ENCODE data around the gene STRBP. TPM values are rescaled to one million over a fixed set of nuclear protein-coding genes. Genes with fewer than 3 reads are reported as not detected.

Gene STRBP
- total and polyA plus RNA-seq, 2 experiments from 2014 or later: 1.4 to 2.5 TPM

- Histone ChIP-seq H3K27me3 (replicated peaks; ENCODE audit: insufficient read depth) (no peaks in the 10 kb centered on the region), H3K36me3 (ENCODE audit: low read depth) (peaks cover 7% of the 10 kb centered on the region), H3K9ac (no peak overlapping the region), H4K20me1 (ENCODE audit: insufficient read depth) (no peaks in the 10 kb centered on the region), H2AFZ (no peak overlapping the region), H3K4me1 (ENCODE audit: insufficient read depth) (no peaks in the 10 kb centered on the region), H3K9me2 (ENCODE audit: insufficient read depth) (no peaks in the 10 kb centered on the region), H3K79me2 (ENCODE audit: insufficient read depth) (no peaks in the 10 kb centered on the region), H3F3A (ENCODE audit: insufficient read depth) (no peaks in the 10 kb centered on the region), H3K4me2 (ENCODE audit: unreplicated experiment) (no peak overlapping the region), H3K4me3 (no peak overlapping the region), H3K9me3 (ENCODE audit: low read depth) (no peaks in the 10 kb centered on the region), H3K27ac (no peak overlapping the region)
- no peak for DNase-seq
- in situ Hi-C loops (cut with MboI): no loop called here
- TF ChIP-seq EZH2 (IDR thresholded peaks at IDR 0.05; ENCODE audit: insufficient read depth, poor library complexity, severe bottlenecking) (no peak), EZH2phosphoT487 (IDR thresholded peaks at IDR 0.05; ENCODE audit: insufficient read depth, low read depth) (no peak)
- 59 to 70% methylated on average over 1 of the region's 1 CpG for WGBS, 2 experiments (ENCODE audit: low coverage in 1 of 2, low lambda C conversion rate in 2 of 2, missing lambda C conversion rate in 2 of 2)
Measured at GRCh38 chr9:123089040-123089439, 179.3 kb downstream of the STRBP start.

DNA sequence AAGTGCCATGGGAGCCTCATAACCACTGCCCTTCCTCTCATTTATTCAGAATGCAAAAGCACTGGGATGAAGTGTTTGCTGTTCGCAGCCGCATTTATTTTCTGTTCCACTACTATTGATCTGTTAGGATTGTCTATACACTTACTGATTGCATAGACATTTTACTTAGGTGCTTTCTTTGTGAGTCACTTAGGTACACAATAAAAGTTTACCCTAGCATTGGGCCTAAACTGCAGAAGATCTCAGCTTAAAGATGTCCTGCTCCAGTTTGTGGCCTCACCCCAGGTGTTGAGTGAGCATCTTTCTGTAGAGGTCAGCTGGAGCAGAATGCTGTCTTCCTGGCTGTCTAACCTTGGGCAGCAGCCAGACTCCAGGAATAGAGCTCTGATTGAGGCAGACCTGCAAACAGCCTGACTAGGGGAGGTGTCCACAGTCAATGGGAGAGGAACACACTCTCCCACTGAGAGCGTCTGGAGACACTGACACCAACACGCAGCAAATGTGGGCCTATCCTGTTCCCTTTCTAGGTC is 181.0 kb downstream of the STRBP start:
- no peak for DNase-seq
- TF ChIP-seq EZH2 (IDR thresholded peaks at IDR 0.05; ENCODE audit: insufficient read depth, poor library complexity, severe bottlenecking): no peak
- no peak for TF ChIP-seq EZH2phosphoT487 (IDR thresholded peaks at IDR 0.05; ENCODE audit: insufficient read depth, low read depth)
- in situ Hi-C loops (cut with MboI): no loop called here
- WGBS, 2 experiments (ENCODE audit: low coverage in 1 of 2, low lambda C conversion rate in 2 of 2, missing lambda C conversion rate in 2 of 2): 99 to 100% methylated on average over 4 of the region's 4 CpGs
- Histone ChIP-seq H3K9ac (no peak overlapping the region), H3K27ac (no peak overlapping the region), H4K20me1 (ENCODE audit: insufficient read depth) (no peaks in the 10 kb centered on the region), H2AFZ (no peak overlapping the region), H3K4me1 (ENCODE audit: insufficient read depth) (no peaks in the 10 kb centered on the region), H3K79me2 (ENCODE audit: insufficient read depth) (no peaks in the 10 kb centered on the region), H3K4me3 (no peak overlapping the region), H3K9me2 (ENCODE audit: insufficient read depth) (no peaks in the 10 kb centered on the region), H3K9me3 (ENCODE audit: low read depth) (no peaks in the 10 kb centered on the region), H3K4me2 (ENCODE audit: unreplicated experiment) (no peak overlapping the region), H3K36me3 (ENCODE audit: low read depth) (peaks cover 3% of the 10 kb centered on the region; the same call in 1 of the 2 replicates), H3K27me3 (replicated peaks; ENCODE audit: insufficient read depth) (no peaks in the 10 kb centered on the region), H3F3A (ENCODE audit: insufficient read depth) (no peaks in the 10 kb centered on the region)

- H3K4me1 ChIP-seq (ENCODE audit: insufficient read depth): no peaks in the 10 kb centered on the region
- in situ Hi-C loops (cut with MboI): no loop called here
- H3K9me3 ChIP-seq (ENCODE audit: low read depth): no peaks in the 10 kb centered on the region
- TF ChIP-seq EZH2 (IDR thresholded peaks at IDR 0.05; ENCODE audit: insufficient read depth, poor library complexity, severe bottlenecking) (no peak), EZH2phosphoT487 (IDR thresholded peaks at IDR 0.05; ENCODE audit: insufficient read depth, low read depth) (no peak)
- WGBS, 2 experiments (ENCODE audit: low coverage in 1 of 2, low lambda C conversion rate in 2 of 2, missing lambda C conversion rate in 2 of 2): 52 to 57% methylated on average over 2 of the region's 2 CpGs
- no peak overlapping the region for H3K4me2 ChIP-seq (ENCODE audit: unreplicated experiment)
- no peak overlapping the region for H2AFZ ChIP-seq
- H3K36me3 ChIP-seq (ENCODE audit: low read depth): peaks cover 3% of the 10 kb centered on the region; the same call in 1 of the 2 replicates
- H4K20me1 ChIP-seq (ENCODE audit: insufficient read depth): no peaks in the 10 kb centered on the region; the same call in 1 of the 2 replicates
- no peaks in the 10 kb centered on the region for H3K27me3 ChIP-seq (replicated peaks; ENCODE audit: insufficient read depth)
- H3K4me3 ChIP-seq: no peak overlapping the region
- no peaks in the 10 kb centered on the region for H3F3A ChIP-seq (ENCODE audit: insufficient read depth)
- no peak overlapping the region for H3K9ac ChIP-seq
- no peaks in the 10 kb centered on the region for H3K9me2 ChIP-seq (ENCODE audit: insufficient read depth)
- H3K27ac ChIP-seq: no peak overlapping the region
- no peaks in the 10 kb centered on the region for H3K79me2 ChIP-seq (ENCODE audit: insufficient read depth)
- DNase-seq: no peak
Measured at GRCh38 chr9:123085916-123086315, 182.5 kb downstream of the STRBP start.

- Histone ChIP-seq H3K9ac (no peak overlapping the region), H3K79me2 (ENCODE audit: insufficient read depth) (no peaks in the 10 kb centered on the region), H3K9me2 (ENCODE audit: insufficient read depth) (no peaks in the 10 kb centered on the region), H3K27me3 (replicated peaks; ENCODE audit: insufficient read depth) (no peaks in the 10 kb centered on the region), H2AFZ (no peak overlapping the region), H3F3A (ENCODE audit: insufficient read depth) (no peaks in the 10 kb centered on the region), H3K4me3 (no peak overlapping the region), H3K36me3 (ENCODE audit: low read depth) (peaks cover 3% of the 10 kb centered on the region; the same call in 1 of the 2 replicates), H3K4me1 (ENCODE audit: insufficient read depth) (no peaks in the 10 kb centered on the region), H3K27ac (no peak overlapping the region), H3K4me2 (ENCODE audit: unreplicated experiment) (no peak overlapping the region), H4K20me1 (ENCODE audit: insufficient read depth) (no peaks in the 10 kb centered on the region; the same call in 1 of the 2 replicates), H3K9me3 (ENCODE audit: low read depth) (no peaks in the 10 kb centered on the region)
- TF ChIP-seq EZH2phosphoT487 (IDR thresholded peaks at IDR 0.05; ENCODE audit: insufficient read depth, low read depth): no peak
- no peak for TF ChIP-seq EZH2 (IDR thresholded peaks at IDR 0.05; ENCODE audit: insufficient read depth, poor library complexity, severe bottlenecking)
- 96 to 100% methylated on average over 1 of the region's 1 CpG for WGBS, 2 experiments (ENCODE audit: low coverage in 1 of 2, low lambda C conversion rate in 2 of 2, missing lambda C conversion rate in 2 of 2)
- DNase-seq: no peak
- in situ Hi-C loops (cut with MboI): loop anchor here (5.0 kb wide), 1 partner anchor 263 kb away; no protein-coding TSS in a partner anchor
Measured at GRCh38 chr9:123084256-123084655, 184.1 kb downstream of the STRBP start.
